HG03175 (cell line): ENCODE measurements around the gene PIAS2.

ENCODE experiments used
- ATAC-seq: cut with Tn5 transposase; IDR thresholded peaks from one replicate; pipeline ENCODE4 v1.9.1; 2021; ENCODE audit warnings: mild to moderate bottlenecking, moderate library complexity; ENCODE audit not compliant: unreplicated experiment

PIAS2 gene

GRCh38 chr18:46768166-46768921, 149.0 kb downstream of the PIAS2 start:
- ATAC-seq, result no peak

- no peak for ATAC-seq
Observed at GRCh38 chr18:46767217-46767616, 150.1 kb downstream of the PIAS2 start.

- ATAC-seq, result no peak
Observed at GRCh38 chr18:46764586-46764985, 152.7 kb downstream of the PIAS2 start.

- no peak for ATAC-seq
Observed at GRCh38 chr18:46761059-46761769, 156.1 kb downstream of the PIAS2 start.

GRCh38 chr18:46759890-46760289, 157.4 kb downstream of the PIAS2 start:
- no peak for ATAC-seq

- no peak for ATAC-seq
Observed at GRCh38 chr18:46756559-46757201, 160.6 kb downstream of the PIAS2 start, which contains the start of gene ST8SIA5. Gene ST8SIA5 (minus strand): TSS chr18:46757053. CDS start chr18:46756508, 545 bp downstream.

GRCh38 chr18:46756025-46756558, 161.2 kb downstream of the PIAS2 start:
- ATAC-seq, result no peak

- no peak for ATAC-seq
Observed at GRCh38 chr18:46755315-46756024, 161.8 kb downstream of the PIAS2 start.

- no peak for ATAC-seq
Observed at GRCh38 chr18:46754661-46755292, 162.5 kb downstream of the PIAS2 start.

GRCh38 chr18:46754188-46754587, 163.1 kb downstream of the PIAS2 start:
- peak; percentile 61 for ATAC-seq
